Measurements from ENCODE around the gene PNKP. TPM values are rescaled to one million over a fixed set of nuclear protein-coding genes. Genes with fewer than 3 reads are reported as not detected.

Gene PNKP
- total and polyA plus RNA-seq, 9 of the 15 experiments (the other 6 are each of a cell fraction or from before 2014, with no cell fraction given), result 2.8 to 85.4 (median 25.3) TPM

DNA sequence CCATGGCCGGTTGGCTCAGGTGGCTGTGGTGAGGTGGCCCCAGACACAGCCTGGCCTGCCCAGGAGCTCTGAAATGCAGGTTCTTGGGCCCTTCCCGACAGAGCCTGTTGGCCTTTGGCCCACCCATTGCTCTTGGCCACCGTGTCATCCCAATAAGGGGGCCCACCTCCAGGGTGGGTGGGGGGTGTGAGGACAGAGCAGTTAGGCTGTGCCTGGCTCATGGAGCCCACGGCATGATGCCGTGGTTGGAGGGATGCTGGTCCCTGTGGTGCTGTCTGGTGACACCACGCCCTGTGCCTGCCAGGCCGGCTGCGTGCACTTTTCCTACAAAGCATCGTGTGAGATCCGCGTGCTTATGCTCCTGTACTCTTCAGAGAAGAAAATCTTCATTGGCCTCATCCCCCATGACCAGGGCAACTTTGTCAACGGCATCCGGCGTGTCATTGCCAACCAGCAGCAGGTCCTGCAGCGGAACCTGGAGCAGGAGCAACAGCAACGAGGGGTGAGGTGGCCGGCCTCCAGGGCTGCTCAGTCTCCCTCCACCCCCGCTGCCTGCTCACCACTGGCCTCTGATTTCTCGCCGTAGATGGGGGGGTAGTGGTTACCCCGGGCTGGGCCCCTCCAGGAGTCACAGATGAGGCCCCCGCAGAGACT, 7.6 kb downstream of the PNKP start (continued):
- TF ChIP-seq MGA (IDR thresholded peaks at IDR 0.05), result no peak
- TF ChIP-seq RBM22 (IDR thresholded peaks at IDR 0.05; ENCODE audit: low read depth, low read length, poor library complexity, severe bottlenecking), result peak; percentile 83
- TF ChIP-seq TRIM24 (IDR thresholded peaks at IDR 0.05), result no peak
- TF ChIP-seq, protein P1, sequence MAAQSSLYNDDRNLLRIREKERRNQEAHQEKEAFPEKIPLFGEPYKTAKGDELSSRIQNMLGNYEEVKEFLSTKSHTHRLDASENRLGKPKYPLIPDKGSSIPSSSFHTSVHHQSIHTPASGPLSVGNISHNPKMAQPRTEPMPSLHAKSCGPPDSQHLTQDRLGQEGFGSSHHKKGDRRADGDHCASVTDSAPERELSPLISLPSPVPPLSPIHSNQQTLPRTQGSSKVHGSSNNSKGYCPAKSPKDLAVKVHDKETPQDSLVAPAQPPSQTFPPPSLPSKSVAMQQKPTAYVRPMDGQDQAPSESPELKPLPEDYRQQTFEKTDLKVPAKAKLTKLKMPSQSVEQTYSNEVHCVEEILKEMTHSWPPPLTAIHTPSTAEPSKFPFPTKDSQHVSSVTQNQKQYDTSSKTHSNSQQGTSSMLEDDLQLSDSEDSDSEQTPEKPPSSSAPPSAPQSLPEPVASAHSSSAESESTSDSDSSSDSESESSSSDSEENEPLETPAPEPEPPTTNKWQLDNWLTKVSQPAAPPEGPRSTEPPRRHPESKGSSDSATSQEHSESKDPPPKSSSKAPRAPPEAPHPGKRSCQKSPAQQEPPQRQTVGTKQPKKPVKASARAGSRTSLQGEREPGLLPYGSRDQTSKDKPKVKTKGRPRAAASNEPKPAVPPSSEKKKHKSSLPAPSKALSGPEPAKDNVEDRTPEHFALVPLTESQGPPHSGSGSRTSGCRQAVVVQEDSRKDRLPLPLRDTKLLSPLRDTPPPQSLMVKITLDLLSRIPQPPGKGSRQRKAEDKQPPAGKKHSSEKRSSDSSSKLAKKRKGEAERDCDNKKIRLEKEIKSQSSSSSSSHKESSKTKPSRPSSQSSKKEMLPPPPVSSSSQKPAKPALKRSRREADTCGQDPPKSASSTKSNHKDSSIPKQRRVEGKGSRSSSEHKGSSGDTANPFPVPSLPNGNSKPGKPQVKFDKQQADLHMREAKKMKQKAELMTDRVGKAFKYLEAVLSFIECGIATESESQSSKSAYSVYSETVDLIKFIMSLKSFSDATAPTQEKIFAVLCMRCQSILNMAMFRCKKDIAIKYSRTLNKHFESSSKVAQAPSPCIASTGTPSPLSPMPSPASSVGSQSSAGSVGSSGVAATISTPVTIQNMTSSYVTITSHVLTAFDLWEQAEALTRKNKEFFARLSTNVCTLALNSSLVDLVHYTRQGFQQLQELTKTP (IDR thresholded peaks at IDR 0.05; ENCODE audit: low read depth in 1 of 2, partially characterized antibody in 2 of 2), result no peak
- TF ChIP-seq ZBTB7A (IDR thresholded peaks at IDR 0.05; ENCODE audit: borderline replicate concordance, control insufficient read depth, low read depth, low read length), result no peak
- TF ChIP-seq PCBP2 (IDR thresholded peaks at IDR 0.05; ENCODE audit: low read depth, low read length, poor library complexity, severe bottlenecking), result no peak
- no peak for TF ChIP-seq GABPB1 (CRISPR knock-in tag; IDR thresholded peaks at IDR 0.05)
- no peak for TF ChIP-seq BRD9 (IDR thresholded peaks at IDR 0.05; ENCODE audit: low read depth, partially characterized antibody)
- no peak for TF ChIP-seq TAF15 (IDR thresholded peaks at IDR 0.05; ENCODE audit: low read depth, low read length)
- no peak for TF ChIP-seq SPI1 (IDR thresholded peaks at IDR 0.05; ENCODE audit: borderline replicate concordance, low read depth, low read length)
- no peak for TF ChIP-seq ZC3H11A (IDR thresholded peaks at IDR 0.05; ENCODE audit: low read depth, low read length)
